Heart left ventricle (tissue), 13 donors: ENCODE data around the gene CXCL1.

ENCODE experiments used
- POLR2A ChIP-seq, 2 donors: fragments of 450-650 bp; IDR thresholded peaks; one replicate each; pipeline ENCODE4 v1.6.1; 2017; ENCODE audit warnings: antibody characterized with exemption in 2 of 2, mild to moderate bottlenecking in 2 of 2, moderate library complexity in 2 of 2
- TF ChIP-seq, protein P1 (sequence below), 12 donors: fragments of 200-600 bp; sonication (generic) in 4 of 12; IDR thresholded peaks; one replicate each; pipeline versions ENCODE4 v1.5.0 to v1.8.0; 2018 to 2022; ENCODE audit warnings: antibody characterized with exemption in 12 of 12, mild to moderate bottlenecking in 5 of 12
- donor health status: ischemic (EF 13 %, LVEDD 7.1; RV severe dilation, severe dysfunction).
- donor health status: DM: no; HTN: yes; CAD: no.
- donor health status: DM: no; HTN: no; CAD: no.
- donor health status: ischemic (EF 25% LVEDD 6.9; RV normal size, moderate dysfunction).
- donor health status: ischemic (EF 25% LVEDD 5.7; RV mildly dilated, moderate dysfunction).
- donor health status: ischemic (EF 35%, LVEDD 5.7; RV mildly dilated, moderate dysfunction).
- donor health status: nonischemic (EF 11% LVEDD 7.7; RV severe dilation, severe dysfunction).
- donor health status: DM: yes; HTN: yes; CAD: no.
- donor health status: PGD.
- donor health status: ischemic (EF 29% LVEDD 5.4; RV normal size, mild dysfunction).
- donor health status: nonischemic (EF 23%, LVEDD 6.1; RV moderate dilation, normal function).

DNA sequence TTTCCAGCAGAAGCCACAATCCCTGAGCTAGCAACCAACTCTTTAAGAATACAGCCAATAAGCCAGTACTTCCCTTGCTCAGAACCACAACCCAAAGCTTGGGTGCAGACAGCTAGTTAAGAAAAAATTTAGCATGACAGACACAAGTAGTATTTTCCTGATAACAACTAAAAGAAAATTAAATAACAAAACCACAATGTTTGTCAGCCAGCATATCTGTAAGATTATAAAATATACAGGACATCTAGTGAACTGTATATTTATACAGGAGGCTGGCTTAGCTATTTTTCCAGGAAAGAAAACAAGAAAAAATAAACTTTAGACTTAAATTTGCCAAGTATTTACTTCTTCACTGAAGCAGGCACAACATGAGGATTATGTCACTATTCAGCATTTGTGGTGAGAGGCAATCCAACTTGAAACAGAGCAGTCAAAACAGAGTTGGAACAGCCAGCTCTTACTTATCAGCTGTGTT lies 9.5 kb upstream of the CXCL1 start:
- TF ChIP-seq POLR2A (IDR thresholded peaks at IDR 0.05) = no peak
- TF ChIP-seq, protein P1, sequence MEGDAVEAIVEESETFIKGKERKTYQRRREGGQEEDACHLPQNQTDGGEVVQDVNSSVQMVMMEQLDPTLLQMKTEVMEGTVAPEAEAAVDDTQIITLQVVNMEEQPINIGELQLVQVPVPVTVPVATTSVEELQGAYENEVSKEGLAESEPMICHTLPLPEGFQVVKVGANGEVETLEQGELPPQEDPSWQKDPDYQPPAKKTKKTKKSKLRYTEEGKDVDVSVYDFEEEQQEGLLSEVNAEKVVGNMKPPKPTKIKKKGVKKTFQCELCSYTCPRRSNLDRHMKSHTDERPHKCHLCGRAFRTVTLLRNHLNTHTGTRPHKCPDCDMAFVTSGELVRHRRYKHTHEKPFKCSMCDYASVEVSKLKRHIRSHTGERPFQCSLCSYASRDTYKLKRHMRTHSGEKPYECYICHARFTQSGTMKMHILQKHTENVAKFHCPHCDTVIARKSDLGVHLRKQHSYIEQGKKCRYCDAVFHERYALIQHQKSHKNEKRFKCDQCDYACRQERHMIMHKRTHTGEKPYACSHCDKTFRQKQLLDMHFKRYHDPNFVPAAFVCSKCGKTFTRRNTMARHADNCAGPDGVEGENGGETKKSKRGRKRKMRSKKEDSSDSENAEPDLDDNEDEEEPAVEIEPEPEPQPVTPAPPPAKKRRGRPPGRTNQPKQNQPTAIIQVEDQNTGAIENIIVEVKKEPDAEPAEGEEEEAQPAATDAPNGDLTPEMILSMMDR (IDR thresholded peaks at IDR 0.05) = no peak
